Measurements from ENCODE around the gene CACTIN.
A peak's percentile ranks its signal among the peaks of the same experiment; 100 is the strongest.
"Not testable (repeated sequence)": the region's sequence is repeated elsewhere in the genome, so short reads cannot be mapped to it uniquely, and the experiment has no call there.

Gene CACTIN

GRCh38 chr19:3633559-3633988 is 7.0 kb upstream of the CACTIN start:
- TF ChIP-seq, protein P1, sequence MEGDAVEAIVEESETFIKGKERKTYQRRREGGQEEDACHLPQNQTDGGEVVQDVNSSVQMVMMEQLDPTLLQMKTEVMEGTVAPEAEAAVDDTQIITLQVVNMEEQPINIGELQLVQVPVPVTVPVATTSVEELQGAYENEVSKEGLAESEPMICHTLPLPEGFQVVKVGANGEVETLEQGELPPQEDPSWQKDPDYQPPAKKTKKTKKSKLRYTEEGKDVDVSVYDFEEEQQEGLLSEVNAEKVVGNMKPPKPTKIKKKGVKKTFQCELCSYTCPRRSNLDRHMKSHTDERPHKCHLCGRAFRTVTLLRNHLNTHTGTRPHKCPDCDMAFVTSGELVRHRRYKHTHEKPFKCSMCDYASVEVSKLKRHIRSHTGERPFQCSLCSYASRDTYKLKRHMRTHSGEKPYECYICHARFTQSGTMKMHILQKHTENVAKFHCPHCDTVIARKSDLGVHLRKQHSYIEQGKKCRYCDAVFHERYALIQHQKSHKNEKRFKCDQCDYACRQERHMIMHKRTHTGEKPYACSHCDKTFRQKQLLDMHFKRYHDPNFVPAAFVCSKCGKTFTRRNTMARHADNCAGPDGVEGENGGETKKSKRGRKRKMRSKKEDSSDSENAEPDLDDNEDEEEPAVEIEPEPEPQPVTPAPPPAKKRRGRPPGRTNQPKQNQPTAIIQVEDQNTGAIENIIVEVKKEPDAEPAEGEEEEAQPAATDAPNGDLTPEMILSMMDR (conservative IDR thresholded peaks at IDR 0.05; ENCODE audit: control insufficient read depth, insufficient read depth, low read depth, low read length) = no peak
- no peak overlapping the region for H3K4me3 ChIP-seq (ENCODE audit: control insufficient read depth, low read depth, low read length)
- DNase-seq (ENCODE audit: low read depth) = no peak

DNA sequence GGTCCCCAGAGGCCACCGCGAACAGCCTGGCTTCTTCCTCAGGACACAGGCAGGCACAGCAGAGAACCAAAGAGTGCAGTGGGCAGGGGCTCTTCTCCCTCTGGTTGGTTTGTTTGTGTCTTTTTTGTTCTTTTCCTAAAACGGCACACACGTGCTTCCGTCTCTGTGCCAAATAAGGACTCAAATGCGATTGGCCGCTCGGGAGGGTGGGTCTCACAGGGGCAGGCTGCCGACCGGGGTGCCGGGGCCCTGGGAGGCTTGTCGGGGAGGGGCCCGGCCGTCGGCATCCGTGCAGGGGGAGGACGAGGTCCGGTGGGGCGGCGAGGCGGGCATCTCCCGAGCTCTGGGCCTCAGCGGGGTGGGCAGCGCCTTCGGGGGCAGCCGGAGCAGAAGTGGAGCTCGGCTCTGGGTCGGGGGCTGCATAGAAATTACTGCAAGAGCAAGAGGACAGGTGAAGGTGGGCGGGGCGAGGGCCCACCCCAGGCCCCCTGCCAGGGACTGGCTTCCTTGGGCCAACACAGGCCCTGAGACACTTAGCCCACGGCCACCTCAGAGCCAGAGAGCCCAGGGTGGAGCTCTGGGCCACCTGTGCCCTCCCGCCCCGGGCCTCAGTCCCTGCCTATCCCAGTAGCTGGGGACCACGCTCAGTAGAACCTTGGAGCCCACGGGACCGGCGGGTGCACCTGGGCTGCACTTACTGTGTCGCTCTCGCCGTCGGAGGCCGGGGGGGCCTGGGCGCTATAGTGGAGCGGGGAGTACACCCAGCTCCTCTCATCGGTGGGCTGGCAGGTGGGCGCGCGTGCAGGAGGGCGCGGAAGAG is 6.4 kb upstream of the CACTIN start:
- no peak overlapping the region for H3K4me3 ChIP-seq (ENCODE audit: control insufficient read depth, low read depth, low read length)
- TF ChIP-seq, protein P1 (conservative IDR thresholded peaks at IDR 0.05; ENCODE audit: control insufficient read depth, insufficient read depth, low read depth, low read length) = no peak
- no peak for DNase-seq (ENCODE audit: low read depth)

DNA sequence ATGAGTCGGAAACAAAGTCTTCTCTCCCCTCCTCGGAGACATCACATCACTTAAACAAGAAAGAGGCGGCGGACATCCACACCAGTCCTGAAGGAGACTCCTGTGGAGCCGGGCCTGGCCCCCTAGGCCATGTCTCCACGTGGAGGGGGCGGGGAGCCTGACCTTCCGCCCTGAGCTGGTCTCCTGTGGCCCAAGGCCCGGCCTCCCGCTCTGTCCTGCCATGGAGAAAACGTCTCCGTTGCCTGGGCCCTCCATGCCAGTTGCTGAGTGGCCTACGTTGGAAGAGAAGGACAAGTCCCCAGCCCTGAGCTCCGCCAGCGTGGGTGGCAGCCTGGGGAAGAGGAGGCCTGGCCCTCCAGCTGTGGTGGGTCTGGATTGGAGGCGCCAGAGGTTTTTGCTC is 5.5 kb upstream of the CACTIN start:
- no peak for DNase-seq (ENCODE audit: low read depth)
- H3K4me3 ChIP-seq (ENCODE audit: control insufficient read depth, low read depth, low read length) = no peak overlapping the region
- TF ChIP-seq, protein P1 (conservative IDR thresholded peaks at IDR 0.05; ENCODE audit: control insufficient read depth, insufficient read depth, low read depth, low read length) = no peak

GRCh38 chr19:3631053-3631861 is 4.7 kb upstream of the CACTIN start:
- DNase-seq (ENCODE audit: low read depth) = no peak
- TF ChIP-seq, protein P1 (conservative IDR thresholded peaks at IDR 0.05; ENCODE audit: control insufficient read depth, insufficient read depth, low read depth, low read length) = no peak

GRCh38 chr19:3628766-3629165 is 2.2 kb upstream of the CACTIN start:
- not testable (repeated sequence) for DNase-seq (ENCODE audit: low read depth); H3K4me3 ChIP-seq (ENCODE audit: control insufficient read depth, low read depth, low read length)

More at GRCh38 chr19:3631053-3631861, 4.7 kb upstream of the CACTIN start:
- H3K4me3 ChIP-seq (ENCODE audit: control insufficient read depth, low read depth, low read length) = no peak overlapping the region

DNA sequence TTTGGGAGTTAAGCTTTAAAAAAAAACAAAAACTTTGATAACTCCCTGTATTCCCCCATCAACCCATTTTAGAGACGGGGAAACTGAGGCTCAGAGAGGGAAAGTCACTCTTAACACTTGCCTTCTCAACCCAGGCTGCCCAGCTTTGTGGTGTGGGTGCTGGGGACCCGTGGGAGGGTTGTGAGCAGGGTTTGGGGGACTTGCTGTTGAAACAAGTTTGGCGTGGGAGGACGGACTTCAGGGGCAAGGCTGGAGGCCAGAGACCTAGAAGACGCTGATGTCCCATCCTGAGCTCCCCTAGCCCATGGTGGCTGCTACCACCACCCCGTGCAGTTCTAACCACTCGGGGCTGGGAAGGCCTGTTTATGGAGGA is 747 bp upstream of the CACTIN start:
- peak overlapping the region; percentile 2 for H3K4me3 ChIP-seq (ENCODE audit: control insufficient read depth, low read depth, low read length)
- TF ChIP-seq, protein P1 (conservative IDR thresholded peaks at IDR 0.05; ENCODE audit: control insufficient read depth, insufficient read depth, low read depth, low read length) = no peak
- DNase-seq (ENCODE audit: low read depth) = no peak

DNA sequence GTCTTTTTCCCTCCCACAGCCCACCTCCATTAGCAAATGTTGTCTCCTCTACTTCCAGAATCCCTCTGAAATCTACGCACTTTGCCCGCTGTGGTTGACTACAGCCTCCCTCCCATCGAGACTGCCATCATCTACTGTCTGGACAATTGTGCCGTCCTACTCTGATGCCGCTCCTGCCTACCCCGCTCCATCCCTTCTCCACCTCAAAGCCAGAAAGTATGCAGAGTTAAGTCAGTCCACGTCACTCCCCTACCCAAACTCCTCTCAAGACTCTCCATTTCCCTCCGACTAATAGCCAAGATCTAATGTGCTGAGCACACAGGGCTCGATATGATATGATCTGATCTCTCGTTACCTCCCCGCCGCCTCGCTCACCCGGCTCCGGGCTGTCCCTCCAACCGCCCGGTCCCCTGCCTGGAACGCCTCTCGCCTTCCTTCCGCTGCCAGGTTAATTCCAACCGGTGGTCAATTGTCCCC is 556 bp downstream of the CACTIN start:
- H3K4me3 ChIP-seq (ENCODE audit: control insufficient read depth, low read depth, low read length) = peak overlapping the region; percentile 87
- TF ChIP-seq, protein P1 (conservative IDR thresholded peaks at IDR 0.05; ENCODE audit: control insufficient read depth, insufficient read depth, low read depth, low read length) = no peak
- DNase-seq (ENCODE audit: low read depth) = no peak

All from fibroblast of mammary gland (primary cell).